Inflammatory macrophage (primary cell): ENCODE results near the gene TRIM5.
A peak's percentile ranks its signal among the peaks of the same experiment; 100 is the strongest.
"Not testable (repeated sequence)": the region's sequence is repeated elsewhere in the genome, so short reads cannot be mapped to it uniquely, and the experiment has no call there.

Experiments
- DNase-seq, 2 donors: peaks; one replicate each; pipeline ENCODE4 v3.0.0-alpha.2; 2020 to 2022
- total RNA-seq, 18 experiments: gene quantifications; one replicate each; lab custom pipeline; 2026; ENCODE audit warnings: mixed read lengths in 6 of 18, inconsistent platforms in 2 of 18; lab: John Stamatoyannopoulos, UW

The TRIM5 gene
- total RNA-seq, result 15.6 to 90.0 (median 21.9) reads per million in 18 experiments

- DNase-seq, result peak; percentile 88 to 90
Observed at GRCh38 chr11:5684646-5685362, at the start of gene TRIM5. Gene TRIM5 (minus strand): TSS chr11:5685074. CDS start chr11:5680177, 4,897 bp downstream.

- no peak for DNase-seq
Observed at GRCh38 chr11:5727691-5728090, 42.8 kb upstream of the TRIM5 start.

- no peak for DNase-seq
Observed at GRCh38 chr11:5726351-5726750, 41.5 kb upstream of the TRIM5 start.

- DNase-seq, result no peak
Observed at GRCh38 chr11:5722622-5723021, 37.7 kb upstream of the TRIM5 start.

- no peak for DNase-seq
Observed at GRCh38 chr11:5719703-5720495, 35.0 kb upstream of the TRIM5 start.

GRCh38 chr11:5716518-5716917, 31.6 kb upstream of the TRIM5 start:
- not testable (repeated sequence) for DNase-seq

- no peak for DNase-seq
Observed at GRCh38 chr11:5713695-5714094, 28.8 kb upstream of the TRIM5 start.

- DNase-seq, result no peak
Observed at GRCh38 chr11:5712507-5712906, 27.6 kb upstream of the TRIM5 start.

GRCh38 chr11:5705688-5706087, 20.8 kb upstream of the TRIM5 start:
- no peak for DNase-seq

- DNase-seq, result no peak
Observed at GRCh38 chr11:5703741-5704536, 19.1 kb upstream of the TRIM5 start.

GRCh38 chr11:5701055-5701577, 16.2 kb upstream of the TRIM5 start:
- DNase-seq, result peak in 1 of 2 donors; percentile 32

GRCh38 chr11:5700421-5701054, 15.7 kb upstream of the TRIM5 start:
- peak in 1 of 2 donors; percentile 80 for DNase-seq

- DNase-seq, result no peak
Observed at GRCh38 chr11:5698281-5698680, 13.4 kb upstream of the TRIM5 start.

GRCh38 chr11:5696210-5696609, 11.3 kb upstream of the TRIM5 start:
- no peak for DNase-seq

GRCh38 chr11:5695580-5695979, 10.7 kb upstream of the TRIM5 start:
- no peak for DNase-seq

GRCh38 chr11:5694642-5695041, 9.8 kb upstream of the TRIM5 start:
- DNase-seq, result no peak

- peak in 1 of 2 donors; percentile 24 for DNase-seq
Observed at GRCh38 chr11:5691964-5692361, 7.1 kb upstream of the TRIM5 start.

- DNase-seq, result not testable (repeated sequence)
Observed at GRCh38 chr11:5691238-5691963, 6.5 kb upstream of the TRIM5 start.

- DNase-seq, result no peak
Observed at GRCh38 chr11:5690736-5691135, 5.9 kb upstream of the TRIM5 start.

GRCh38 chr11:5690216-5690615, 5.3 kb upstream of the TRIM5 start:
- DNase-seq, result peak; percentile 21 to 29

GRCh38 chr11:5689551-5689983, 4.7 kb upstream of the TRIM5 start, which contains the start of gene TRIM22:
Gene TRIM22 (plus strand): TSS chr11:5689790. CDS start chr11:5696233, 6,443 bp downstream.
- peak; percentile 69 to 95 for DNase-seq
